ENCODE results near the gene PHLDB2.

GRCh38 chr3:111948786-111949185 is 89.7 kb downstream of the PHLDB2 start:
- no peak for TF ChIP-seq CTCF (IDR thresholded peaks at IDR 0.05)
- no peak for TF ChIP-seq POLR2A (IDR thresholded peaks at IDR 0.05)
